Measurements from ENCODE around the gene NLRP1. TPM values are rescaled to one million over a fixed set of nuclear protein-coding genes. Genes with fewer than 3 reads are reported as not detected.

NLRP1 gene
- total and polyA plus RNA-seq, 9 of the 15 experiments (the other 6 are each of a cell fraction or from before 2014, with no cell fraction given) = 4.0 to 69.4 (median 27.7) TPM

DNA sequence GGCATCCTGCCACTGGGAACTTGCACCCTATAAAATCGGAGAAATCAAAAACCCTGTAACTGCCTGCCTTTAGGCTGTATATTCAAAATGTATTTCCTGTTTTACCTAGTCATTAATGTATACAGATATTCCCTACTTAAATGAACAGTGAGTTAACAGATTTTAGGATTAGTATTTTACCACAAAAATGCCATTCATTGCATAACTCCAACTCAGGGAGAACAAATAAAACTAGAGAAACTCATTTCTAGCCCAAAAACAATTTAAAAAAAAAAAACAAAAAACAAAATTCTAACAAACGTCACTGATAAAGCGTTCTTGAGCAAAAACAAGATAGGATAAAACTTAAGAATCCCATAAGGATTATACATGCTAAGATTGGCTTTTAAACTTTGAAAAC lies 111.8 kb downstream of the NLRP1 start (continued):
- TF ChIP-seq, protein P1, sequence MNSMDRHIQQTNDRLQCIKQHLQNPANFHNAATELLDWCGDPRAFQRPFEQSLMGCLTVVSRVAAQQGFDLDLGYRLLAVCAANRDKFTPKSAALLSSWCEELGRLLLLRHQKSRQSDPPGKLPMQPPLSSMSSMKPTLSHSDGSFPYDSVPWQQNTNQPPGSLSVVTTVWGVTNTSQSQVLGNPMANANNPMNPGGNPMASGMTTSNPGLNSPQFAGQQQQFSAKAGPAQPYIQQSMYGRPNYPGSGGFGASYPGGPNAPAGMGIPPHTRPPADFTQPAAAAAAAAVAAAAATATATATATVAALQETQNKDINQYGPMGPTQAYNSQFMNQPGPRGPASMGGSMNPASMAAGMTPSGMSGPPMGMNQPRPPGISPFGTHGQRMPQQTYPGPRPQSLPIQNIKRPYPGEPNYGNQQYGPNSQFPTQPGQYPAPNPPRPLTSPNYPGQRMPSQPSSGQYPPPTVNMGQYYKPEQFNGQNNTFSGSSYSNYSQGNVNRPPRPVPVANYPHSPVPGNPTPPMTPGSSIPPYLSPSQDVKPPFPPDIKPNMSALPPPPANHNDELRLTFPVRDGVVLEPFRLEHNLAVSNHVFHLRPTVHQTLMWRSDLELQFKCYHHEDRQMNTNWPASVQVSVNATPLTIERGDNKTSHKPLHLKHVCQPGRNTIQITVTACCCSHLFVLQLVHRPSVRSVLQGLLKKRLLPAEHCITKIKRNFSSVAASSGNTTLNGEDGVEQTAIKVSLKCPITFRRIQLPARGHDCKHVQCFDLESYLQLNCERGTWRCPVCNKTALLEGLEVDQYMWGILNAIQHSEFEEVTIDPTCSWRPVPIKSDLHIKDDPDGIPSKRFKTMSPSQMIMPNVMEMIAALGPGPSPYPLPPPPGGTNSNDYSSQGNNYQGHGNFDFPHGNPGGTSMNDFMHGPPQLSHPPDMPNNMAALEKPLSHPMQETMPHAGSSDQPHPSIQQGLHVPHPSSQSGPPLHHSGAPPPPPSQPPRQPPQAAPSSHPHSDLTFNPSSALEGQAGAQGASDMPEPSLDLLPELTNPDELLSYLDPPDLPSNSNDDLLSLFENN (IDR thresholded peaks at IDR 0.05; ENCODE audit: low read depth in 2 of 2, low read length in 2 of 2) = no peak
- TF ChIP-seq, protein P2, sequence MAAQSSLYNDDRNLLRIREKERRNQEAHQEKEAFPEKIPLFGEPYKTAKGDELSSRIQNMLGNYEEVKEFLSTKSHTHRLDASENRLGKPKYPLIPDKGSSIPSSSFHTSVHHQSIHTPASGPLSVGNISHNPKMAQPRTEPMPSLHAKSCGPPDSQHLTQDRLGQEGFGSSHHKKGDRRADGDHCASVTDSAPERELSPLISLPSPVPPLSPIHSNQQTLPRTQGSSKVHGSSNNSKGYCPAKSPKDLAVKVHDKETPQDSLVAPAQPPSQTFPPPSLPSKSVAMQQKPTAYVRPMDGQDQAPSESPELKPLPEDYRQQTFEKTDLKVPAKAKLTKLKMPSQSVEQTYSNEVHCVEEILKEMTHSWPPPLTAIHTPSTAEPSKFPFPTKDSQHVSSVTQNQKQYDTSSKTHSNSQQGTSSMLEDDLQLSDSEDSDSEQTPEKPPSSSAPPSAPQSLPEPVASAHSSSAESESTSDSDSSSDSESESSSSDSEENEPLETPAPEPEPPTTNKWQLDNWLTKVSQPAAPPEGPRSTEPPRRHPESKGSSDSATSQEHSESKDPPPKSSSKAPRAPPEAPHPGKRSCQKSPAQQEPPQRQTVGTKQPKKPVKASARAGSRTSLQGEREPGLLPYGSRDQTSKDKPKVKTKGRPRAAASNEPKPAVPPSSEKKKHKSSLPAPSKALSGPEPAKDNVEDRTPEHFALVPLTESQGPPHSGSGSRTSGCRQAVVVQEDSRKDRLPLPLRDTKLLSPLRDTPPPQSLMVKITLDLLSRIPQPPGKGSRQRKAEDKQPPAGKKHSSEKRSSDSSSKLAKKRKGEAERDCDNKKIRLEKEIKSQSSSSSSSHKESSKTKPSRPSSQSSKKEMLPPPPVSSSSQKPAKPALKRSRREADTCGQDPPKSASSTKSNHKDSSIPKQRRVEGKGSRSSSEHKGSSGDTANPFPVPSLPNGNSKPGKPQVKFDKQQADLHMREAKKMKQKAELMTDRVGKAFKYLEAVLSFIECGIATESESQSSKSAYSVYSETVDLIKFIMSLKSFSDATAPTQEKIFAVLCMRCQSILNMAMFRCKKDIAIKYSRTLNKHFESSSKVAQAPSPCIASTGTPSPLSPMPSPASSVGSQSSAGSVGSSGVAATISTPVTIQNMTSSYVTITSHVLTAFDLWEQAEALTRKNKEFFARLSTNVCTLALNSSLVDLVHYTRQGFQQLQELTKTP (IDR thresholded peaks at IDR 0.05; ENCODE audit: low read depth in 1 of 2, partially characterized antibody in 2 of 2) = no peak
- TF ChIP-seq, protein P3, sequence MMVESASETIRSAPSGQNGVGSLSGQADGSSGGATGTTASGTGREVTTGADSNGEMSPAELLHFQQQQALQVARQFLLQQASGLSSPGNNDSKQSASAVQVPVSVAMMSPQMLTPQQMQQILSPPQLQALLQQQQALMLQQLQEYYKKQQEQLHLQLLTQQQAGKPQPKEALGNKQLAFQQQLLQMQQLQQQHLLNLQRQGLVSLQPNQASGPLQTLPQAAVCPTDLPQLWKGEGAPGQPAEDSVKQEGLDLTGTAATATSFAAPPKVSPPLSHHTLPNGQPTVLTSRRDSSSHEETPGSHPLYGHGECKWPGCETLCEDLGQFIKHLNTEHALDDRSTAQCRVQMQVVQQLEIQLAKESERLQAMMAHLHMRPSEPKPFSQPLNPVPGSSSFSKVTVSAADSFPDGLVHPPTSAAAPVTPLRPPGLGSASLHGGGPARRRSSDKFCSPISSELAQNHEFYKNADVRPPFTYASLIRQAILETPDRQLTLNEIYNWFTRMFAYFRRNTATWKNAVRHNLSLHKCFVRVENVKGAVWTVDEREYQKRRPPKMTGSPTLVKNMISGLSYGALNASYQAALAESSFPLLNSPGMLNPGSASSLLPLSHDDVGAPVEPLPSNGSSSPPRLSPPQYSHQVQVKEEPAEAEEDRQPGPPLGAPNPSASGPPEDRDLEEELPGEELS (CRISPR knock-in tag; IDR thresholded peaks at IDR 0.05; ENCODE audit: borderline replicate concordance) = no peak
- TF ChIP-seq TOE1 (IDR thresholded peaks at IDR 0.05; ENCODE audit: borderline replicate concordance) = no peak
- no peak for TF ChIP-seq TOE1 (CRISPR knock-in tag; IDR thresholded peaks at IDR 0.05; ENCODE audit: borderline replicate concordance, low read depth)
- no peak for TF ChIP-seq ZNF121 (CRISPR knock-in tag; conservative IDR thresholded peaks at IDR 0.05)
- TF ChIP-seq, protein P4, sequence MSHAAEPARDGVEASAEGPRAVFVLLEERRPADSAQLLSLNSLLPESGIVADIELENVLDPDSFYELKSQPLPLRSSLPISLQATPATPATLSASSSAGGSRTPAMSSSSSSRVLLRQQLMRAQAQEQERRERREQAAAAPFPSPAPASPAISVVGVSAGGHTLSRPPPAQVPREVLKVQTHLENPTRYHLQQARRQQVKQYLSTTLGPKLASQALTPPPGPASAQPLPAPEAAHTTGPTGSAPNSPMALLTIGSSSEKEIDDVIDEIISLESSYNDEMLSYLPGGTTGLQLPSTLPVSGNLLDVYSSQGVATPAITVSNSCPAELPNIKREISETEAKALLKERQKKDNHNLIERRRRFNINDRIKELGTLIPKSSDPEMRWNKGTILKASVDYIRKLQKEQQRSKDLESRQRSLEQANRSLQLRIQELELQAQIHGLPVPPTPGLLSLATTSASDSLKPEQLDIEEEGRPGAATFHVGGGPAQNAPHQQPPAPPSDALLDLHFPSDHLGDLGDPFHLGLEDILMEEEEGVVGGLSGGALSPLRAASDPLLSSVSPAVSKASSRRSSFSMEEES (CRISPR knock-in tag; IDR thresholded peaks at IDR 0.05) = no peak
- TF ChIP-seq ESRRA (IDR thresholded peaks at IDR 0.05; ENCODE audit: borderline replicate concordance, low read depth) = no peak

Data from K562 (cell line).